KOPT-K1 (cell line): ENCODE measurements around the gene ALDH3A2.
"Not testable (repeated sequence)": the region's sequence is repeated elsewhere in the genome, so short reads cannot be mapped to it uniquely, and the experiment has no call there.

Experiments used
- H3K27ac ChIP-seq: fragments of 200-600 bp; sonication (generic); 2 replicates; pipeline ENCODE4 v1.5.1; 2016; ENCODE audit warnings: antibody characterized with exemption, mild to moderate bottlenecking, low read depth, low read length; ENCODE audit not compliant: poor library complexity, severe bottlenecking
- H3K36me3 ChIP-seq: fragments of 200-600 bp; sonication (generic); 2 replicates; pipeline ENCODE4 v1.5.1; 2017; ENCODE audit warnings: antibody characterized with exemption, mild to moderate bottlenecking, low read length, moderate library complexity; ENCODE audit not compliant: insufficient read depth
- H3K9me3 ChIP-seq: fragments of 200-600 bp; sonication (generic); 2 replicates; pipeline ENCODE4 v1.5.1; 2017; ENCODE audit warnings: antibody characterized with exemption, low read length, mild to moderate bottlenecking; ENCODE audit not compliant: insufficient read depth, poor library complexity, severe bottlenecking

ALDH3A2 gene

DNA sequence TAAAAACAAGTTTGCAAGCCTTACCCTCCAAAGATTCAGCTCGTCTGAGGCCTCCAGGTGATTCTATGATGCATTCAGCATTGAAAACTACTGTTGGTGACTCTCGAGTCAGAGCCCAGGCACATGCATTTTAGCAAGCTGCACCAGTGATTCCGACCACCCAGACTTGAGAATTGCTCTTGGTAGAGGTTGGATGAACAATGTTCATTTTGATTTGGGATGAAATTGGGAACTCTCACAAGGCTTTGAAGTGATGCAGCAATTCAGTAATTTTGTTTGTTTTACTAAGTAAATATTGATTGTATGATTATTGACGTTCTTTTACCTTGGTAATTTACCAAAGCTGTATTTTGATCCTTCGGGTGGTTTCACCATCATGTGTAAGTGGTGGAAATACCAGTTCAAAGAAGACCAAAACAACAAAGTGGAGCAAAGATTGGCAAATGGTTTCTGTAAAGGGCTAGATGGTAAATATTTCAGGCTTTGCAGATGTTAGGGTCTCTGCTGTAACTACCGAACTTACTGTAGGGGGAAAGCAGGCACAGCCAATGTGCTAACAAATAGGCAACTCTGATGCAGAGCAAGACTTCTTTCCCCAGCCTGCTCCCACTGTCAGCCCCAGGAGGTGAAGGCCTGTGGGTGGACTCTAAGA lies 11.8 kb downstream of the ALDH3A2 start:
- Histone ChIP-seq H3K36me3 (no peaks in the 10 kb centered on the region), H3K27ac (no peak overlapping the region), H3K9me3 (no peaks in the 10 kb centered on the region)

DNA sequence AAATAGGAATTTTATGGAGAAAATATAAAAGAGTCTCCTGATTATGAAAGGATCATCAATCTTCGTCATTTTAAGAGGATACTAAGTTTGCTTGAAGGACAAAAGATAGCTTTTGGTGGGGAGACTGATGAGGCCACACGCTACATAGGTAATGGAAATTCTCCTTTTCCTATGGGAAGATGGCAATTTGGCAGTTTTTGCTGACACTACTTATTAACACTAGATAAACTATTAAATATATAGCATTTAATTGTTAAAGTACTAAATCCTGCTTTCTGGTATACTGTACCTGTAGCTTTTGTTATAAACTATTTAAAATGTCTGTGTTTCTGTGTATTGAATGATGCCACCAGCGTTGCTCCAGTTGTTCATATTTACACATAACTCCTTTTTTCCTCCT lies 12.6 kb downstream of the ALDH3A2 start:
- Histone ChIP-seq H3K36me3 (no peaks in the 10 kb centered on the region), H3K9me3 (no peaks in the 10 kb centered on the region), H3K27ac (no peak overlapping the region)

DNA sequence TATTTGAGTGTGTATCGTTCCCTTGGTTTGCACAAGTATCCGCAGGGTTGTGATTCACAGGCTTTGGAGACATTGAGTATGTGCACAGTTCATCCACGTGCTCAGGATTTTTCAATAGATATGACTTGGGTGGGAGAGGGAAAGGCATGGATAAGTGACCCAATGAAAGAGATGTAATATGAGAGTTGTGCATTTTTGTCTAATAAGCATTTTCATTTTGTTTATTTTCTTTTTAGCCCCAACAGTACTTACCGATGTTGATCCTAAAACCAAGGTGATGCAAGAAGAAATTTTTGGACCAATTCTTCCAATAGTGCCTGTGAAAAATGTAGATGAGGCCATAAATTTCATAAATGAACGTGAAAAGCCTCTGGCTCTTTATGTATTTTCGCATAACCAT lies 14.5 kb downstream of the ALDH3A2 start:
- no peak overlapping the region for H3K27ac ChIP-seq
- no peaks in the 10 kb centered on the region for H3K9me3 ChIP-seq
- no peaks in the 10 kb centered on the region for H3K36me3 ChIP-seq

DNA sequence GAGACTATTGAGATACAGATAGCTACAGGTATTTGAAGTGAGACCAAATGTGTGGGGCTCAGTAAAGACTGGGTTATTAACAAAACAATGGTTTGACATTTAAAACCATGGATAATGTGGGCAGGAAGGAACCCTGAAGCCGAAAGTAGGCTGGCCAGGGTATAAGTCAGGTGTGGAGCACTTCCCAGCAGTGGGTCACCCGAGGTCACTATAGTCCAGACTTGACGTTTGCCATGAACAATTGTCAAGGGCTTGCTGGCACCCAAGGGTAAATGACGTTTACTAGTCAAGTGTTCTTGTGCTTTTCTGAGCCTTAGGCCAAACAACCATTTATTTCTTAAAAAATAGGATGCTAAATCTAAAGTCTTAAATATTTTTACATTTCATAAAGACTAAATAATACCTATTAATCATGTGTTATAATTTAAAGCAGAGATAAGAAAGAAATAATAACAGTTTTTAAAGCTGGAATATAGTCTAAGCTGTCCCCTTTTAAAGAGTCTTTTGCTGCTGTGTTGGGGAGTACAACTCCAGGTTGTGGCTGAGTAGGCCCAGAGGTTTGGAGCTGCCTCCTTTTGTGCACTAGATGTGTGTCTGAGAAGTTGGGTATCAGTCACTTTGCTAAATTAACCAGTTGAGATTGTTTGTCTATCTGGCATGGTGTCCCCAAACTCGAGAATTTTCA lies 15.7 kb downstream of the ALDH3A2 start:
- no peaks in the 10 kb centered on the region for H3K36me3 ChIP-seq
- no peak overlapping the region for H3K27ac ChIP-seq
- H3K9me3 ChIP-seq, result no peaks in the 10 kb centered on the region

DNA sequence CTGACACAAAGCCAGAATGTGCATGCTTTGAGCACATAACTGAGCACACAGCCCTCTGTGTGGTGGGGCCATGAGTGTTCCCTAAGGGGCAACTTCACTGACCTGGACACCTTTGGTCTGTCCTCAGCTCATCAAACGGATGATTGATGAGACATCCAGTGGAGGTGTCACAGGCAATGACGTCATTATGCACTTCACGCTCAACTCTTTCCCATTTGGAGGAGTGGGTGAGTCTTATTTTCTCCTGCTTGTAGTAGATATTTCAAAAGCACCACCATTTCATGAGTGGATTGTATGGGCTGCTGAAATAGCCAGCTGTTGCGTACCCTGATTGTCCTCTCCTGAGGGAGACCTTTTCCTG lies 16.2 kb downstream of the ALDH3A2 start:
- Histone ChIP-seq H3K9me3 (no peaks in the 10 kb centered on the region), H3K27ac (no peak overlapping the region), H3K36me3 (no peaks in the 10 kb centered on the region)

DNA sequence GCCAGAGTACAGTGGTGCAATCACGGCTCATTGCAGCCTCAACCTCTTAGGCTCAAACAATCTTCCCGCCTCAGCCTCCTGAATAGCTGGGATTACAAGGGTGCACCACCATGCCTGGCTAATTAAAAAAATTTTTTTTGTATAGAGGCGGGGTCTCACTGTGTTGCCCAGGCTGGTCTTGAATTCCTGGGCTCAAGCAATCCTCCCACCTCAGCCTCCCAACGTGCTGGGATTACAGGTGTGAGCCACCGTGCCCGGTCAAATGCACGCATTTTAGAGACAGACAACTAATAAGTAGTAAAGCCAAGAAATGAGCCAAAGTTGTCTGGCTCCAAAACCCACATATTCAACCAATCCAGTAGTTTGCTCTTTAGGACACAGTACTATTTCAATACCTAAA lies 21.1 kb downstream of the ALDH3A2 start:
- not testable (repeated sequence) for H3K36me3 ChIP-seq, H3K9me3 ChIP-seq, H3K27ac ChIP-seq

DNA sequence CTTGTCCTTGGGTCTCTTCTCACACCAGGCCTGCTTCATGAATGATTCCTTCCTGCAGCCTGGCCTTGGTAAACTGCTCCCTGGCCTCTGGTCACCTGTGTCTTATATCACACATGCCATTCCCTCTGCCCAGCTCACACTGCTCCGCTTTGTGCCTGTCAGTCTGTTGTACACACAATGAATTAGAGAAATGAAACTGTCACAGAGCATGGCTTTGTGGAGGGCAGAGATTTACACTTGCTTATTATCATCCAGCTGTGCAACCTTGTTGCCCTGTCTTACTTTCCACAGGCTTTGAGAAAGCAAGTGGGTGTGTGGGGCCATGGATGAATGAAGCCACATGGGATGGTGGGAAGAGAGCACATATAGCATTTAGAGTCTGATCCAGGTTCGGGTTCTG lies 22.4 kb downstream of the ALDH3A2 start:
- Histone ChIP-seq H3K9me3 (no peaks in the 10 kb centered on the region), H3K27ac (no peak overlapping the region), H3K36me3 (no peaks in the 10 kb centered on the region)

DNA sequence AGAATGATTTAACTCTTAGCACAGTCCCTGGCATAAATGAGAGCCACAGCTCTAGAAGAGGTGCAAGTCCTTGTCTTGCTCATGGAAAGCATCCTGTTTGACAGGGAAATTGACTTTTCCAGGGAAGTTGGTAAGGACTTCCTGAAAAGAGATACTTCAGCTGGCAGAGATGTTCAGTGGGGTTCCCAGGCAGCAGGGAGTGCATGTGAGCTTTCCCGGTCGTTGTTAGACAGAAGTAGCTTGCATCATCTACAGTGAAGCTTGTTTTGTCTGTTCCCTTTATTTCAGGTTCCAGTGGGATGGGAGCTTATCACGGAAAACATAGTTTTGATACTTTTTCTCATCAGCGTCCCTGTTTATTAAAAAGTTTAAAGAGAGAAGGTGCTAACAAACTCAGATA lies 22.9 kb downstream of the ALDH3A2 start:
- H3K27ac ChIP-seq, result no peak overlapping the region
- H3K9me3 ChIP-seq, result no peaks in the 10 kb centered on the region
- no peaks in the 10 kb centered on the region for H3K36me3 ChIP-seq

DNA sequence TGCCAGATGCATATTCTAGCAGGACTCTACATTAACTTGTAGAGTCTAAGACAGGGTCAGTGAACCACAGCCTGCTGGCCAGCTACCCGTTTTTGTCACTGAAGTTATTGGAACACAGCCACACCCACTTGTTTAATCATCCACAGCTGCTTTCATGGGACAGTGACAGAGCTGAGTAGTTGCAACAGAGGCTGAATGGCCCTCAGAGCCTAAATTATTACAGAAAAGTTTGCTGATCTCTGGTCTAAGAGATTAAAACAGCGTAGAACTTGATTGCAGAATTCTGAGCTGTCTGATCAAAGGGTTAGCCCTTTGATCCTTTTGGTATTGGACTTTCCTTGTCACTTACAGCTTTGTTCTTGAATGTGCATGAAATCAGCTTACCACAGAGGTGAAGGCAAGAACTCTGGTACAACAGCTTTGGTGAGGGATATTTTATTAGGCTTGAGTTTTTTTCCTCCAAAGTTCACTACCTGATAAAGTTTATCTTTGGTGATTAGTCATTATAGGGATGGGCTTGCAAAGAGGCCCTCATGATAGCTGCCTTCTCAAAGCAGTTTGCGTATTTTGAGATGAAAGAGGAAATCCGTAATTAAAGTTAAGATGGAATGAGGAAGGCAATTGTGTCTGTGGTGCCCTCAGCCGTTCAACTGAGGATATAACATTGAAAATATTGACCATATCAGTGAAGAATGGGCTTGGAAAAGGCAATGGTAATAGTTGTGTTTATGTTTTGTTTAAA lies 23.6 kb downstream of the ALDH3A2 start:
- no peak overlapping the region for H3K27ac ChIP-seq
- H3K9me3 ChIP-seq, result no peaks in the 10 kb centered on the region
- no peaks in the 10 kb centered on the region for H3K36me3 ChIP-seq

DNA sequence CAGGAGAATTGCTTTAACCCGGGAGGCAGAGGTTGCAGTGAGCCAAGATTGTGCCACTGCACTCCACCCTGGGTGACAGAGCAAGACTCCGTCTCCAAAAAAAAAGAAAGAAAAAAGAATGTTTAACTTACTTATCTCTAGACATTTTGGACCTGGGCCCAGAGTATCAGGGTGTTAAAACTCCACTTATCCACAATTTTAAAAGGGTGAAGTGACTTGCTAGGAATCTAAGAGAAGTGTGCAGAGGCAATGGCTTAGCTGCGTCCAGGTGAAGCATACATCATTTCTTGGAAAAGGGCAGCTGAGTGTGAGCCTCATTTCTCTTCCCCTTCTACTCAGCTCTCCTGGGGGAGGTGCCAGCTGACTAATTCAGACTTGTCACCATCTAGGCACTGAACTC lies 25.1 kb downstream of the ALDH3A2 start:
- H3K27ac ChIP-seq, result no peak overlapping the region
- H3K36me3 ChIP-seq, result no peaks in the 10 kb centered on the region
- H3K9me3 ChIP-seq, result no peaks in the 10 kb centered on the region

DNA sequence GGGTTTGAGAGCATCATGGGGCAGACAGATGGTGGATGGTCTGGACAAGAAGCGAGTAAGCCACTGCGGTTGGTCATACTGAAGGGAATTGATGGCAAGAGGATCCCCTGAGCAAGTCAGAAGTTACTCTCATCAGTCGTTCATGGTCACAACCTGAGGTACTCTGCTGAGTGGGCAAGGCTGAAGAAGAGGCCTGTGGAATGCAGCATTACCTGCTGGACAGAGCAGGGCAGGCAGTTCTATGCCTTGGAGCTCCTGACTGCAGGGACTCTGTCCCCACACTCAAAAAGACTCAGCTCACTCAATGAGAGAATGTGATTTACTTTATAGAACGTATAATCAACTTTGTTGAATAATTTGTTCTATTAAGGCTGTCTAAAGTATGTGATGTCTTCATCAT lies 28.3 kb downstream of the ALDH3A2 start:
- no peak overlapping the region for H3K27ac ChIP-seq
- no peaks in the 10 kb centered on the region for H3K9me3 ChIP-seq
- H3K36me3 ChIP-seq, result no peaks in the 10 kb centered on the region

DNA sequence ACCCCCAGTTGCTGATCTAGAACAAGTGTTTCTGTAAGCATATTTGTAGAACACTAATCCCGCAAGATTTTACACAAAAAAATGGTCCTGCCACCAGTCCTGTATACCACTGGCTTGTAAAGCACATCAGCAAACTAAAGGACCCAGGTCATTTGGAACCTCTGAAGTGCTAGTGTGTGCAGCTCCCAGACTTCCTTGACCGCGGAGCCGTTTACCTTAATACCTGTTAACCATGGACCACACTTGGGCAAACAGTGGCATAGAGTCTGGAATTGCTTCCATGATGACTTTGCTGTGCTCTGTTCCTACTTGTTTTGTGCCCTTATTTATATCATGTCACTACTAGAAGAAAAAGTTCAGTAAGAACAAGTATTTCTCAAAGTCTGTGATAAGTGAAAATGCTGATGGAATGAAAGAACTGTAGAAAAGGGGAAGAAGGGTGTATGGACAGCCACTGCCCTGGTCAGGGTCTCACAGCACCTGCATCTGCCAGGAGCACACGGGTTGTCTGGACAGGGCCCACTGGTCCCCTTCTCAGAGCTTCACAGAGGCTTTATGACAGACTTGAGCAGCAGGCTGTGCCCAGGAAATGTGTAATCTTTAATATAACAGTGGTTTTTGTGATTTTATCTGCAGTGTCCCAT lies 29.3 kb downstream of the ALDH3A2 start:
- Histone ChIP-seq H3K36me3 (no peaks in the 10 kb centered on the region), H3K9me3 (no peaks in the 10 kb centered on the region), H3K27ac (no peak overlapping the region)

DNA sequence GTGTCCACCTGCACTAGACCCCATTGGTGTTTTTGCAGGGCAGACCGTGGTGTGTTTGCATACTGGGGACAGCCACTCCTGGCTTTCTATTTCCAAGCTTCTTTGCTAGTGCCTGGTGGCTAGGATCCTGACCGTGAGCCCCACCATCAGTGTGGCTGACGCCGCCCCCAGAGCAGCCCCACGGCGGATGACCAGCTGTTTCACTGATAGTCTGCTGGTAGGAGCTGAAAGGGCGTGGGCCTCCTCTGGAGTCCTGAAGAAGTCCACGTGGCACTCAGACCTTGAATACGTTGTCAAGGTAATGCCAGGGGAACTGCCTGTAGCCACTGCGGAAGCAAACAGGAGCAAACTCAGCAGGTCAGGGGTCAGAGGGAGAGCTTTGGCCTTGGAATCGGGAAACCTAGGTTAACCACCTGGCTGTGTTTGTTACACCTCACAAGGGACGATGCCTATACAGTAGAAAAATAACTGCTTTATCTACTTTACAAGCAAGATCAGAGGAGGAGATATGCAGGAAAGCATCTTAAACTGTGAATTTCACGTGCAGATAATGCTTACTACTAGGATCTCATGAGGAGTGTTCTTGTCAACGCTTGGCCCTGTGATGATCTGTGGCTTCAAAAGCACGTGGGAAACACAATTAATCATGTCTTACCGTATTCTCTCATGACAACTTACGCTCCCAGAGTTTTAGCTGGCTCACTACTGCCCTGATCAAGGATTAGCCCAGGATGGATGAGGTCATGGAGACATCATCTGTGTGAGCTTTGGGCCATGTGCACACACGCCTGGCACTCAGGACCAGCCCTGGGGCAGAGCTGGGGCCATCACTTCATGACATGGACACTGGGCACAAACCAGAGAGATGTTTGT lies 30.3 kb downstream of the ALDH3A2 start:
- Histone ChIP-seq H3K36me3 (no peaks in the 10 kb centered on the region), H3K27ac (no peak overlapping the region), H3K9me3 (no peaks in the 10 kb centered on the region)

DNA sequence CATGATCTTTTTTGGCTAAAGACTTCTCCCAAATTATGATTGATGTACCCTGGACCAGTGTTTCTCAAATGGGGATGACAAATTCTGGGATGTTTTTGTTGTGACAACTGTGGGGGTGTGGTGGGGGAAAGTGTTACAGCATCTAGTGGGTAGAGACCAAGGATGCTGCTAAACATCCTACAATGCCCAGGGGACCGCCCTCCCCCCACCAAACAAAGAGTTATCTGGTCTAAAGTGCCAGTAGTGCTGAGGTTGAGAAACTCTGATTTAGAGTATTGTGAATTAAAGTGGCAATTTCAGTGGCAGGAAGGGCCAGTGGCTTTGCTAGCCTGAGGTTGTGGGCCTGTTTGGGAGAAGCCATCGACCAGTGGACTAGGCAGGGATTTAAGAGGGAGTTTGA lies 34.6 kb downstream of the ALDH3A2 start:
- H3K27ac ChIP-seq, result no peak overlapping the region
- no peaks in the 10 kb centered on the region for H3K9me3 ChIP-seq
- H3K36me3 ChIP-seq, result no peaks in the 10 kb centered on the region
